ENCODE measurements around the gene PML.
"Not testable (repeated sequence)": the region's sequence is repeated elsewhere in the genome, so short reads cannot be mapped to it uniquely, and the experiment has no call there.

PML gene

DNA sequence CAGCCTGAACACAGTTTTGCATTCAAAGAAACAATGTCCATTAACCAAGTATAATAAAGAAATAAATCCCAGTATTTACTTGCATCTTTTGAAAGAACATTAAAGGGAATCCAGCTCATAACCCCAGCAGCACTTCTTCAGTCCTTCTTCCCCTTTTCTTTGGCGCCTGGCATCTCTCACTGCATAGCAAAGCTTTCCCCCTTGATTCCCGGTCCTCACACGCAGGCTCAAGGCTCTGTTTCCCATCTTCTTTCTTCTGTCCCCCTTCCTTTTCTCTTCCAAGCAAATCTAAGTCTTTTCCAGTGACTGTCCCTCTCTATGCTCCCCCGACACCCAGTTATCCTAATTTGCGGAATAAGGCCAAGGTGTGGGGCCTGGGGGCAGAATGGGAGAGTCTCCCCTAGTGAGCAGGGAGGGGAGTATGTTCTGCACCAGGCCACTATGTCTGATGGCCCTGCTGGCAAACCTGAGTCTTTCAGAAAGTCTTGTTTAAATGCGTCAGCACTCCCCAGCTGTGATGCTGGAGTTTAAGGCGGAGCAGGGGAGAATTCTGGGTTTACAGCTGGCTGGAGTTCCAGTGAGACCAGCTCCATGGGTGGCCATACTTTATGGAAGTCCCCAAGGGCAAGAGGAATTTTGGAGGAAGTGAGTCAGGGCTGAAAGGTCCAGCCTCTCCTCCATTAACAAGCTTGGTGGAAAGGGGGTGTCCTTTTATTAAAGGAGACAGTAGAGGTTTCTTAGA is 45.8 kb downstream of the PML start:
- no peak for DNase-seq

DNA sequence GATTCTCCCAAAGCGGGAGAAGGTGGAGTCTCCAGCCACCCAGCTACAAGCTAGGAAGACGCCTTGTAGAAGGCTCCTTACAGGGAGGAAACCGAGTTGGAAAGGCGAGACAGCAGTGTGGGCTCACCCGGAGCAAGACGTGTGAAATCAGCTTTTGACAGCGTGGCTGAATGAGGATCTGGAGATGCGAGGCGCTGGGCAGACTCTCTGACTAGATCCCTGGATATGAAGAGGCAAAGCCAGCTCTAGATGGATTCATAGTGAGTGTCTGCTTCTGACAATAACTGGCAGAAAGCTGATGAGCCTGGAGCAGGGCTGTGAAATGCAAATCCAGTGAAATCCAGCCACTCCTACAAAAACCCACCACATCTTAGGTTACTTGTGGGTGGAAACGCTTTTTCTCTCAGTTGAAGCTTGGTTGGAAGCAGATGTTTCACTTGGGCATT is 46.8 kb downstream of the PML start:
- DNase-seq = no peak

DNA sequence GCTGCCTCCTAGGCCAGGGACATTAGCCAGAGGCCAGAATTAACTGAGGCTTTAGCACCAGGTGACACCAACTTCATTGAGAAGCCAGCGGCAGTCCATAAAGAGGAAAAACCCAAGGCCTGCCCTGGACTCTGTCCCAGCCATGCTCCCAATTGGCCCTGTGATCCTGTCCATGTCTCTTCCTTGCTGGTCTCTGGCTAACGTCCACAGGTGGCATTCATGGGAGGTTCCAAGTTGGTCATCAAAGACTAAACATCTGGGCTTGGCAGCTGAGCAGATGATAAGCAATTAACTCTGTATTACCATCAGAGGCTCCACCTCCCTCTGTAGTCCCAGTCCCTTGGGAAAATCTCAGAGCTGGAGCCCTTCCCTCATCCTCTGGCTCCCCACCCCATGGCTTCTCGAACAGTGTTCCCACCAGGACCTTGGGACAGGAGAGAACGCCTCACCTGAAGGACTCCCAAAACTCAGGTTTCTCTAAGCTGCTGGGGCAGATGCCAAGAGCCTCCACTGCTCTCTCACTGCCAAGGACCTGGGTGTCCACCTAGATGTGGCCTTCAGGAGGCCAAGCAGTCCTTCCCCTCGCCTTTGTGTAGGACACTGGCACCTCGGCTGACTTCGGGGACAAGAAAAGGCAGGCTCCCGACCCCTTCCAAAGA is 47.4 kb downstream of the PML start:
- DNase-seq = no peak

DNA sequence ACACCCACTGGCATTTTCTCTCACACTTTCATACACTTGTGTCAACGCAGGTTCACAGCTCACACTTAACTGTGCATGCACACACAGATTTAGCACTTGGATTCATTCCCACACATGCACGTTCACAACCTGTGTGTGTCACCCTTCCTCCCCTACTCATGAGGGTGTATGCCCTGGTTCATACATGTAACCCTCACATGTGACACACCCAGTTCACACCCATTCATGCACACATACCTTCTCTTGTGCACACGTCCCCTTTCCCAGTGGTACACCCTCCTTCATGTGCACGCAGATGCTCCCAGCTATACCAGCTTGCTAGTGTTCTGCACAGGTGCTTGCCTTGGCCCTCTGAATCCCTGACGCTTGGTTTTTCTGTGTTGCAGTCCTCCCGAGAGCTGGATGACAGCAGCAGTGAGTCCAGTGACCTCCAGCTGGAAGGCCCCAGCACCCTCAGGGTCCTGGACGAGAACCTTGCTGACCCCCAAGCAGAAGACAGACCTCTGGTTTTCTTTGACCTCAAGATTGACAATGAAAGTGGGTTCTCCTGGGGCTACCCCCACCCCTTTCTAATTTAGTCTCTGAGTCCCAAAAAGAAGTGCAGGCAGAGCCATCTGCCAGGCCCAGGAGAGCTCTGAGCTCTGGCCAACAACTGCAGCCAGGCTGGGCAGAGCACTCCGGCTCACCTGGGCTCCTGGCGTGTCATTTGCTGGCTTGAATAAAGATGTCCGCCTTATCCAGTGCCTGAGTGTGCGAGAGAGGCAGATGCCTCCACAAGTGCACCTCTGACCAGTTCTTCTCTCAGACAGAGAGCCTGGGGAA is 48.3 kb downstream of the PML start:
- no peak for DNase-seq

DNA sequence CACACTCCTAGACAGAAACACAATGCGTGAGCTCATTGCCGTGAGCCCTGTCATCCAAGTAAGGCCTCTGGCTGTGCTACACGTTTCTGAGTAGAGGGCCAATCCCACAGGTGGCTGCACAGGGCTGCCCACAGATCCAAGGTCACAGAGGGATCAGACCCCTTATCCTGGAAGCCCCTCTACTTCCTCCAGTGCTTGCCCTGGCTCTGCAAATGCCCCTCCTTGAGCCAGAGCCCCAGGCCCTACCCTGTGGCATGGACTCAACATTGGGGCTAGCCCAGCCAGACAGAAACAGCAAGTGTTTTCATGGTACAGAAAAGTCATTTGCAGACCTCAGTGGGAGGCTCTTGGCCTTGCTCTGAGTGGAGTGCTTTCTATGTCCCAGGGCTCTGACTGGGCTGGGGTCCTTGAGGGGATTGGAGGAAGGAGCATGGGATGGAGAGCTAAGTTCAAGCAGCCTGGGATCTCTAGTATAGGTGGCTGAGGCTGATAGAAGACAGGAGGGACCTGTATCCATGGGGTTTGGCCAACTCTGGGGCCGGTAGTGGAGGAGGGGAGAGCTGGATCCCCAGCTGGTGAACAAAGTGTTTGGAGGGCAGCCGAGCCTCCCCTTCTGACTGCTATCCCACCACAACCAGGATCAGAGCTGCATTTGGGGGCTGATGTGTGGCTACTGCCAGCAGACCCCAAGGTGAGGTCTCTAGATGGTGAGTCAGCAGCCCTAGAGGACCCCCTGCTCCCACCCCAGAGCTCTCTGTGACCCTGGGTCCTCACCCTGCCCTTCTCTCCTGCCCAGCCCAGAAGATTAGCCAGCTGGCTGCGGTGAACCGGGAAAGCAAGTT is 49.1 kb downstream of the PML start:
- DNase-seq = no peak

DNA sequence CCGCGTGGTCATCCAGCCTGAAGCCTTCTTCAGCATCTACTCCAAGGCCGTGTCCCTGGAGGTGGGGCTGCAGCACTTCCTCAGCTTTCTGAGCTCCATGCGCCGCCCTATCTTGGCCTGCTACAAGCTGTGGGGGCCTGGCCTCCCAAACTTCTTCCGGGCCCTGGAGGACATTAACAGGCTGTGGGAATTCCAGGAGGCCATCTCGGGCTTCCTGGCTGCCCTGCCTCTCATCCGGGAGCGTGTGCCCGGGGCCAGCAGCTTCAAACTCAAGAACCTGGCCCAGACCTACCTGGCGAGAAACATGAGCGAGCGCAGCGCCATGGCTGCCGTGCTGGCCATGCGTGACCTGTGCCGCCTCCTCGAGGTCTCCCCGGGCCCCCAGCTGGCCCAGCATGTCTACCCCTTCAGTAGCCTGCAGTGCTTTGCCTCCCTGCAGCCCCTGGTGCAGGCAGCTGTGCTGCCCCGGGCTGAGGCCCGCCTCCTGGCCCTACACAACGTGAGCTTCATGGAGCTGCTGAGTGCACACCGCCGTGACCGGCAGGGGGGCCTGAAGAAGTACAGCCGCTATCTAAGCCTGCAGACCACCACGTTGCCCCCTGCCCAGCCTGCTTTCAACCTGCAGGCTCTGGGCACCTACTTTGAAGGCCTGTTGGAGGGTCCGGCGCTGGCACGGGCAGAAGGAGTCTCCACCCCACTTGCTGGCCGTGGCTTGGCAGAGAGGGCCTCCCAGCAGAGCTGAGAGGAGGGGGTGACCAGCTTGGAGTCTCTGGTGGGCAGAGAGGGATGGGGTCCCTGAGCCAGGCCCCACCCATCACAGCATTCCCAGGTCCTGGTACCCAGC is 50.0 kb downstream of the PML start:
- no peak for DNase-seq

DNA sequence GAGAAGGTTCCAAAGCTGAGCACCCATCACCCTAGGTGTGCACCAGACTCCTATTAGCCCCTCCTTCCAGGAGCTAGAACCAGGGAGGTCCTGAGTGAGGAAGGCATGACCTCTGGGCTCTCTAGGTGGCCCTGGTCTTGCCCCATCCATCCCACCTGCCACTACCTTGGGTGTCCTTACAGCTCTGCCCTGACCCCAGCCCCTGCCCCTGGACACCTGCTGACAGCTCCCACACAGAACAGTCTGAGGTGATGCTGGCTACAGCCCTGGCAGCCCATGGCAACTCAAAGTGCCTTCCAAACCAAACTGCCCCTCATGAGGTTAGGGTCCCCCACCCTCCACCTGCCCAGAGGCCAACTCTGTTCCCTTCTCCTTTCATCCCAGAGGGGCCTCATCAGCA is 50.7 kb downstream of the PML start:
- no peak for DNase-seq

DNA sequence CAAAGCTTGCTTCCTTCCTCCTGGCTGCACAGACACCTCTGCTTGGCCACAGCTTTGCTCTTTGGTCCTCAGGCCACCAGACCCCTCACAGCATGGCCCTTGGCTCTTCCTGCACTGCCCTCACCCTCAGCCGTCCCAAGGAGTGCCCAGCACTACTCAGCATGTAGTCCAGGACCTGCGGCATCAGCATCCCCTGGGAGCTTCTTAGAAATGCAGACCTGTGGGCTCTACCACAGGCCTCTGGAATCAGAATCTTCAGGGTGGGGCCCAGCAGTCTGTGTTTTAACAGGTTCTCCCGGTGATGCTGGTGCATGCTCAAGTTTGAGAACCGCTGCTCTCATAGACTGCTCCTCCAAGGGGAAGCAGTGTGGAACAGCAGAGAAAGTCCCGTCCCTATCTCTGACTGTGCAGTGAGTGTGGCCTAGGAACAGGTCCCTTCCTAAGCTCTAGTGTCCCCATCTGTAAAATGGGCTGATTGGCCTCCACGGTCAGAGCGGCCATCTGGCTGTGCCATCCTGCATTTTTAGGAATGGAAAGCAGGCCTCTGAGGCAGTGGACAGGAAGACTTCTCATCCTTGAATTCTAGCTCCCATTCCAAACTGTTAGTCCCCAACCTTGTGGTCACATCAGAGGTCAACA is 51.2 kb downstream of the PML start:
- no peak for DNase-seq

DNA sequence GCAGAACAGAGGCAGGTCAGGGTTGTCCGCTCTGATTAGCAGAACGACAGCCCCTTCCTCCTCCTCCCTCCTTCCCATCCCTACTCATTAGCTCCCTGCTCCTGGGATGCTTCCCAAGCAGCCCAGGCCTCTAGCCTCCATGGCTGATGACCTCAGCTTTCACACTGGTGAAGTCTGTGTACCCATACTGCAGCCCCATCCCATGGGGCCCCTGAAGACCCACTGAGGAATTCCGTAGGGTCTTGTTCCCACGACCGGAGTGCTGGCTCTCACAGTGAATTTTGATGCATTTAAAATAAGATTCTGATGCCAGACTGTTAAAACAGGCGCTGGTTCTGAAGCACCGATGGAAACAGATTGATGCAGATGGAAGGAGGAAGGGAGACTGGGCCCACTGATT is 51.8 kb downstream of the PML start:
- DNase-seq = no peak

DNA sequence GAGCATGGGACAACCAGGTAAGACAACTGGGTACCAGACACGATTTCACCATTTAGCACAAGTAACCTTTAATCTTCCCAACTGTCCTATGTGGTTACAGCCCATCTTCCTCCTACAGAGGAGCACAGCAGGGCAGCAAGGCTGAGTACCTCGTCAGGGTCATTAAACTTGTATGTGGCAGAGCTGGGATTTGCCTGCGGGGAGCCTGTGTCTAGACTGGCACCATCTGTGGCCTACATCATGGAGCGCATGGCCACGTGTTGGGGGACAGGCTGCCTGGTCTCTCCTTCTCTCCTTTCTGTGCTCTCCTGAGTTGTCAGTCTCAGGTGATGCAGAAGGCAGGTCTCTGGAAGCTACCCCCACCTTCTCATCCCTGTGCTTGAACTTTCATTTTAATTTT is 55.6 kb downstream of the PML start:
- no peak for DNase-seq

DNA sequence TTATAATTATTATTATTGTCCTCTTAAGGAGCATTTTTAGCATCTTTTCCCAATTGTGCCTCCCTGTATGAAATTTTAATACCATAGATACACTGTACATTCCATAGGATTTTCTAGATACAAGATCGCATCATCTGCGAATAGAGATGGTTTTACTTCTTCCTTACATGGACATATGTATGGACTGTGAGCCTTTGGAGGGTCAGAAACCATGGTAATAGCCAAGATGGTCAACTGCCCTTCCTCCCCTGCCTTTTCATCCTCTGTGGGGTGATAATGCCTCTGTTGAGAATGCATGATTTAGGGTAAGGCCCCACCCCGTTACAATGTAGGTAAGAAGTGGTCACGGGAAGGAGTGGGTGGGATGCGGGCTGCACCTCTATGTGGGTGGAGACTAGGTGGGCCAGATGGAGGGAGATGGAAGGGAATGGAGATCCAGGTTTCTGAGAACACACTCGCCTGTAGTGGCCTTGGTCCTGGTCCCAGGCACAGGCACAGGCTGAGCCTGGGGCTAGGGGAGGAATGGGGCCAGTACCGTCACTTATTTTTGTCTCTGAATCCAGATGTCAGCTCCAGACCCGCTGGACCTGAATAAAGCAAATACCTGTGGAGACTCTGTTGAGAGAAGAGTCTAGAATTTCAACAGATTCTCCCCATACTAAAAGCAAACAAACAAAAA is 56.2 kb downstream of the PML start:
- DNase-seq = no peak

DNA sequence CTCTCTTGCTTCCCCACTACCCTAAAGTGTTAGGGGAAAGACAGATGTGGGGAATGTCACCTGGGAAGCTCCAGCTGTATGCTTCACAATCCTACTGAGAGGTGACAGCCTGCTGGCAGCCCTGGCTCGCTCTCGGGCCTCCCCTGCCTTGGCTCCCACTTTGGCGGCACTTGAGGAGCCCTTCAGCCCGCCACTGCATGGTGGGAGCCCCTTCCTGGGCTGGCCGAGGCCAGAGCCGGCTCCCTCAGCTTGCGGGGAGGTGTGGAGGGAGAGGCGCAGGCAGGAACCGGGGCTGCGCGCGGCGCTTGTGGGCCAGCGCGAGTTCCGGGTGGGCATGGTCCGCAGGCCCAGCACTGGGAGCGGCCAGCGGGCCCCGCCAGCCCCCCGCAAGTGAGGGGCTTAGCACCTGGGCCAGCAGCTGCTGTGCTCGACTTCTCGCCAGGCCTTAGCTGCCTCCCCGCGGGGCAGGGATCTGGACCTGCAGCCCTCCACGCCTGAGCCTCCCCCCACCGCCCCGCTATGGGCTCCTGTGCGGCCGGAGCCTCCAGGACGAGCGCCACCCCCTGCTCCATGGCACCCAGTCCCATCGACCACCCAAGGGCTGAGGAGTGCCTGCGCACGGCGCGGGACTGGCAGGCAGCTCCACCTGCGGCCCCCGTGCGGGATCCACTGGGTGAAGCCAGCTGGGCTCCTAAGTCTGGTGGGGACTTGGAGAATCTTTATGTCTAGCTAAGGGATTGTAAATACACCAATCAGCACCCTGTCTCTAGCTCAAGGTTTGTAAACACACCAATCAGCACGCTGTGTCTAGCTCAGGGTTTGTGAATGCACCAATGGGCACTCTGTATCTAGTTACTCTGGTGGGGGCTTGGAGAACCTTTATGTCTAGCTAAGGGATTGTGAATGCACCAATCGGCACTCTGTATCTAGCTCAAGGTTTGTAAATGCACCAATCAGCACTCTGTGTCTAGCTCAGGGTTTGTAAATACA is 58.0 kb downstream of the PML start:
- DNase-seq = not testable (repeated sequence)

DNA sequence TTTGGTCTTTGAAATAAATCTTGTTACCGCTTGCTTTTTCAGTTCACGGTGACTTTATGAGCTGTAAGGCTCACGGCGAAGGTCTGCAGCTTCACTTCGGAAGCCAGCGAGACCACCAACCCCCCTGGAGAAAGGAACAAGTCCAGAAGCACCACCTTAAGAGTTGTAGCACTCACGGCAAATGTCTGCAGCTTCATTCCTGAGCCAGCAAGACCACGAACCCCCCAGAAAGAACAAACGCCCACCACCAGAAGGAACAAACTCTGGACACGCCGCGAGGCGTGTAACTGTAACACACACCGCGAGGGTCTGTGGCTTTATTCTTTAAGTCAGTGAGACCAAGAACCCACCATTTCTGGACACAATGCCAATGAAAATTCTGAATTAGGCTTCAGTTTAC is 59.0 kb downstream of the PML start:
- DNase-seq = no peak

DNA sequence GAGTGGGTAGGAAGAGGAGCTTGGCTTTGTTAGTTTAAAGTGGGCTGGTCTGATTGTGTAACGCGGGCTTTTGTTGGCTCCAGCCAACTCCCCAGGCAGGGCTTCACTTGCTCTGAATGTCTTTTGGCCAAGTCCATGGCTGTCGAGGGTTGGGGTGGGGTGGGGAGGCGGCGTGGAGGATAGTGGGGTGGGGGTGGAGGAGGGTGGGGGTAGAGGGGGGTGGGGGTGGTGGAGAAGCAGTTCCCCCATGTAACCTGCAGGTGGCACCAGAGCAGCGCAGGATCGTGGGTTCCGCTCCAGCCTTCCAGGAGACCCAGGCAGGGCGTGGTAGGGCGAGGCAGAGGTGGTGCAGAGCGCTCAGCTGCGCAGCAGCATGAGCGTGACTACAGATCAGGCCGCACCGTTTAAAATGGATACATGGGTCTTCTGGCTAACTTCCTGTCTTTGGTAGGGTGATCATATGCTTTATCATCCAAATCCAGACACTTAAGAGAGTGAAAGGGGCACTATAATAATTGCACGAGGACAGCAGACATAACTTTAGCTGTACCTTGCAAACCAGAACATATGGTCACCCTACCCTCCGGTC is 59.5 kb downstream of the PML start:
- DNase-seq = no peak

DNA sequence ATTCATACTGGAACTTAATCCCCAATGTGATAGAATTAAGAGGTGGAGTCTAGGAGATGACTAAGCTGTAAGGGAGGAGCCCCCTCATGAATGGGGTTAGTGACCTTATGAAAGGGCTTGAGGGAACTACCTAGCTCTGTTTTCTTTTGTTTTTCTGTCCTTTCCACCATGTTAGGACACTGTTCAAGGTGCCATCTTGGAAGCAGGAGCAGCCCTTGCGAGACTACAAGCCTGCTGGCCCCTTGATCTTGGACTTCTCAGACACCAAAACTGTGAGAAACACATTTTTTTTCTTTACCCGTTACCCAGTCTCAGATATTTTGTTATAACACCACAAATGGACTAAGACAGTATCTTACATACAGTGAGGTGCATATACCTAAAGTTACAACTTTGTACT is 61.3 kb downstream of the PML start:
- no peak for DNase-seq

DNA sequence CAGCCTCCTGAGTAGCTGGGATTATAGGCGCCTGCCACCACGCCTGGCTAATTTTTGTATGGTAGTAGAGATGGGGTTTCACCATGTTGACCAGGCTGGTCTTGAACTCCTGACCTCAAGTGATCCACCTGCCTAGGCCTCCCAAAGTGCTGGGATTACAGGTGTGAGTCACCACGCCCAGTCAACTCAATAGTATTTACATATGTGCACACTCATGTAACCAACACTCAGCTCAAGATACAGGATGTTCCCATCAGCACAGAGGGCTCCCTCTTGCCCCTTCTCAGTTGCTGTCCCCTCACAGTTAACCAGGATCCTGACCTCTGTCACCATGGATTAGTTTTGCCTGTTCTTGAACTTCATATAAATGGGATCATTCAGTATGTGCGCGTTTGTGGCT is 61.8 kb downstream of the PML start:
- DNase-seq = not testable (repeated sequence)

DNA sequence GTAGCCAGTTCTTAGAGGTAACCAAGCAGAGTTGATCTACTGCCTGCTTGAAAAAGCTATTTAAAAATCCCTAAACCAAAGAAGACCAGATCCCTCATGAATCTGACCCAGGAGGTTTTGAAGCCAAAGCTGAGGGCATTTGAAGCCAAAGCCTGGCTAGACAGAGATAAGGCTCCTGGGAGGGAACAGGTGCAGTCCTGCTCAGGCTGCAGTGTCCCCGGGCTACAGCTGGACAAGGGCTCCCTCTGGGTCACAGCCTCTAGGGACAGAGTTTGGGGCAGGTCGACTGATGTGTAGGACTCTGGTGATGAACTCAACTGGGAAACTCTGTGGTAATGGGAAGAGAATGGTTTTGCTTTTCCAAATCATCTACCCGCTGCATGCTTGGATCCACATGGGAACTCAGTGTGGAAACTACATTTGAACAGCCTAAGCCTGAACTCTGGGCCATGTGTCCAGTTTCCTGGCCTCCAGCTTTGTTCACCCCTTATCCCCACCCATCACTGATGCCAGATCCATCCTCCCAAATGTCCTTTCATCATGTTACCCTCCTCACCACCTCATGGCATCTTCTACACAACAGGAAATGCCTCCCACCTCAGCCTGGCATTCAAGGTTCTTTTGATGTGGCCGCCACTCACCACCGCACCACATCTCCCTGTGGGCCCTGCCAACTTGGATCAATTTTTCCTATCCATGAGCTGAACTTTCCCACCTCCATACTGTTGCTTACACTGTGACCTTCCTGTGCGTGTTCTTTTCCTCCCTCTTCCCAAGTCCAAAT is 64.7 kb downstream of the PML start:
- not testable (repeated sequence) for DNase-seq

DNA sequence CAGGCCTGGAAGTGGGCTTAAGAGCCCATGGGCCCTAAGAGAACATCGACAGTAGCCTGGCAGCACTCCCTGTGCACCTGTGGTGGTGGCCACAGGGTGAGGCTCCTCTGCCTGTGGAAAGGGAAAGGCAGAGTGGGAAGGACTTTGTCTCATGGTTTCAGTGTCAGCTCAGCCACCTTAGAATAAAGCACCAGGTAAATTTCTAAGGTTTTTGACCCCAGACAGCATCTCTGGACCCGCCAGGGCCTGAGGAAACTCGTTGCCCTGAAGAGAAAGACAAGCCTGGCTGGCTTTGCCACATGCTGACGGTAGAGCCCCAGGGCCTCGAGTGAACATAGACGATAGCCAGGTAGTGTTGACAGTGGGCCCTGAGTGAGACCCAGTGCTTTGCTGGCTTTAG is 65.7 kb downstream of the PML start:
- no peak for DNase-seq
